ENCODE data around the gene CP.

CP gene

DNA sequence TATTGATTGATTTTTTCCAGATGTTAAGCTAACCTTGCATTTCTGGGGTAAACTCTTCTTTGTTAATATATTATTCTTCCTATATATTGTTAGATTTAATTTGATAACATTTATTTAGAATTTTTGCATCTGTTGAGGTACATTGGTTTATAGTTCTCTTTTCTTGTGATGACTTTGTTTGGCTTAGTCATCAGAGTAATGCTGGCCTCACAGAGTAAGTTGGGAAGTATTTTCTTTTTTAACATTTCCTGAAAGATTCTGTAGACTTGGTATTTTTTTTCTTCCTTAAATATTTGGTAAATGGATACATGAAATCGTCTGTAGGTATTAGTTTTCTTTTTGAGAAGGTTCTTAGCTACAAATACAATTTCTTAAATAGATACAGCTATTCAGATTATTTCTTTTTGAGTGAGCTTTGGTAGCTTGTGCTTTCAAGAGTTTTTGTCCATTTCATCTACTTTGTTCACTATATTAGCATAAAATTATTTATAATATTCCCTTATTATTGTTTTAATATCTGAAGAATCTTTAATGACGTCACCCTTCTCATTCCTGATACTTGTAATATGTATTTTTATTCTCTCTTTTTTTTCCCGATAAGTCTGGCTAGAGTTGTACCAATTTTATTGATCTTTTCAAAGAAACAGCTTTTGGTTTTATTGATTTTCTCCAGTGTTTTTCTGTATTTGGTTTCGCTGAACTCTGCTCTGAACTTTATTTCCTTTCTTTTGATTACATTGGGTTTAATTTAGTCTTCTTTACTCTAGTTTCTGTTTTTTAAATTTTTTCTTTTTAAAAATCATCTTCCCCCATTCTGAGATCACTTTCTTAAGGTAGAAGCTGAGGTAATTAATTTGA, 98.7 kb downstream of the CP start:
- no peak for DNase-seq (ENCODE audit: low read depth)
